Cardiac septum (tissue), 1 donor: Measurements from ENCODE around the gene ATP6V0A4. TPM values are rescaled to one million over a fixed set of nuclear protein-coding genes. Genes with fewer than 3 reads are reported as not detected.
"Not testable (repeated sequence)": the region's sequence is repeated elsewhere in the genome, so short reads cannot be mapped to it uniquely, and the experiment has no call there.

Source experiments
- DNase-seq: peaks from one replicate; pipeline ENCODE4 v3.0.0-alpha.2; 2020; ENCODE audit warnings: low spot score
- intact Hi-C: fragments of 100-400 bp; cut with DNase I; formaldehyde crosslinking; loops from one replicate; pipeline ENCODE4 v1.14.0; 2022
- total RNA-seq: library from RNA; stranded (reverse); fragmentation: NEBNext Ultra II Directional; extraction: Animal tissue kit (Norgen Biotek cat#: 25700); gene quantifications from one replicate; pipeline ENCODE4 v1.2.1, GENCODE V29; 2021
- donor health status: DM: no; HTN: no; CAD: no.

The ATP6V0A4 gene
- total RNA-seq, 1 donor from 2014 or later: not detected

DNA sequence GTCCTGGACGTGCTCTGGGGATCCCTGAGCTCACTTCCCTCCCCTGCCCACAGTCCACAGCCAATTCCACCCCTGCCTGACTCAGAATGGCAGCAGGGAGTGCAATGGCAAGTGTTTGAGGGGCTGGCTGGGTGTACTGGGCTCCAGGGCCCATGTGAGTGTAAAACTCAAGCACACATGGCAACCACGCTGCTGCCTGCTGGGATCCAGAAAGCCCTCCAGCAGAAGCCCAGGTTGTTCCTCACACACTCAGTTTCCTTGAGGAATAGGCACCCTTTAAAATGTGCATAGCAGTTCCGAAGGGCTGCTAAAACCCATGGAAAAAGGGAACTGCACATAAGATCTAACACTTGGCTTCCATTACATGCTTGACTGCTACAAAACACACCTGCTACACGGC lies 11.3 kb upstream of the ATP6V0A4 start:
- intact Hi-C loops: no loop called here
- DNase-seq: no peak

DNA sequence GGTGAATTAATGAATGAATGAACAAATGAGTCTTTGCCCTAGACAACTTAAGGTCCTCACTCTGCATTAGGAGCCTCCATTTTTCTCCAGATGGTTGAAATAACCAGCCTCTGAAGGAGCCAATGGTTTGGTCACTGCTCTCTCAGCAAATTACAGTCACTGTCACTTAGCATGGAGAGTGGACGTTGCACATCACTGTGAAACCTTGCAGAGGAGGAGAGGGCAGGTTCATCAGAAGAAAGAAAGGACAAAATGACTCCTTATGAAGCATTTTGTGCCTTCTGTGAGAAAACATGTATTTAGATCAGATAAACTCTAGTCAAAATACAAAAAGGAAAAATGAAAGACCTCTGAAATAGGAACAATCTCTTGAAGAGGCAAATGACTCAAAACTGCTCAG lies 6.6 kb upstream of the ATP6V0A4 start:
- intact Hi-C loops: no loop called here
- DNase-seq: no peak

DNA sequence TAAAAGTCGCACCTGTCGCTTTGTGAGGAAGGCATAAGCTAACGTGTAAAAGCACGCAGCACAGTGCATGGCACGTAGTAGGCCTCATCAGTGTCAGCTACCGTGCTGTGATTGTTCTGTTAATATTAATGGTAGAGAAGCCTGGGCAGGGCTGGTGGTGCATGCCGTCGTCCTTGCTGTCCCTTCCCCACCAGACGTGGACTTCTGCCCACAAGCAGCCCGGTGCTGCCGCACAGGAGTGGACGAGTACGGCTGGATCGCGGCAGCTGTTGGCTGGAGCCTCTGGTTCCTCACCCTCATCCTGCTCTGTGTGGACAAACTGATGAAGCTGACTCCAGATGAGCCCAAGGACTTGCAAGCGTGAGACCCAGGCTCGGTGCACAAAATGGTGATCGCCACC lies 4.7 kb upstream of the ATP6V0A4 start:
- intact Hi-C loops: no loop called here
- no peak for DNase-seq

DNA sequence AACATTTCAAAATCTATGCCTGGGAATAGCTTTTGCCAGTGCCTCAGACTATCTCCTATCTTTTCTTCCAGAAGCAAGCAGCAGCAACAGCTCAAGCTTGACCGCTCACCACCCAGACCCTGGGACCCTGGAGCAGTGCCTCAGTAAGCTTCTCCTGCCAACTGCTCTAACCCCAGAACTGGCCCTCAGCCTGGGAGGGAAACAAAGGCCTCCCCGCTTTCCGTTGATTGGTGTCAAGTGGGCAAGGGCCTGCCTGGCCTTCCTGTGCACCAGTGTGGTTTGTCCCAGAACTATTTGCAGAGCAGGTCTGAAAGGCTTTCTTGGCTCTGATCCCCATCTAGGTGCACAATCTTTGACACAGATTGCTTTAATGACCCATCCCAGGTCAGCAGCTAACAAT lies 3.3 kb upstream of the ATP6V0A4 start:
- intact Hi-C loops: no loop called here
- DNase-seq: no peak

DNA sequence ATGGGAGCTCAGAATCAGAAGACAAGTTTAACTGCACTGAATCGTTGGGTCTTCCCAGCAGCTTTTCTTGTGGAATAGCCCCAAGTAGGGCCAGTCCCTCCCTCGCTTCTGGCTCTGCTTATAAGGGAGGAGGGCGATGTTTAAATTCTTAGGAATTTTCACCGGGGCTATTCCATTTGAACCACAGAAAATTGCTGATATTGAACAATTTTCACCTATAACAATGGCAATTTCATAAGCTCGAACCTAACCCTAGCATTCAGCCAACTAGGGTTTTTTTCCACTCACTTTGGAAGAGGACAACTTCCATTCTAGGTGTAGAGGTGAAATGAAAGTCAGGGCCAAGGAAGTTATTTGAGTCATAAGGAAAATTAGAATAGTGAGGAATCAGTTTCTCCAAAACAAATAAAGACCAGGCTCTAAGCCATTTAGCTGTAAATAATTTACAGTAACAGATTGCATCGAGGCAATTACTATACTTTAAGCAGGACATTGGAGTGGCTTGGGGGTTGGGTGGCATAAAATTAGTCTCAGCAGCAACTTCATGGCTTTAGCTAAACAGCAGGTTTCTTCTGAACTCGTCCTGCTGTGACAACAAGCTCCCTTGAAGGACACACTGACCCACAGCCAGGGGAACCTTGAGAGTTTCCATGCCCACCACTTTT lies 1.5 kb upstream of the ATP6V0A4 start:
- no peak for DNase-seq
- intact Hi-C loops: no loop called here

DNA sequence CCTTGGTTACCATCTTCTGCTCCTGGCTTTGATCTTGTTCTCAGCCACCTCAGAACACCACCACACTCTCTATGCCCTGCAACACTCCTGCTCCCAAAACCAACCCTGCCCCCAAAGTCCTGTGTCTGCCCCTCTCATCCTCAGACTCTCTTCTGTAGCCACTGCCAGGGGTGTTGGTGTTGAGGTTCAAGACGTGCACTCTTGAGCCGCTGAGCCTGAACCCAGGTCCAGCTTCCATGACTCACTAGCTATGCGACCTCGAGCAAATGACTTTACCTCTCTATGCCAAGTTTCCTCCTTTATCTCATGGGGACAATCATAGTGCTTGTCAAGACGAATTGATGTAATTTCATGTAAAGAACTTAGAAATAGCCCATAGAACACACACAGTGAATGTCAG lies 840 bp upstream of the ATP6V0A4 start:
- DNase-seq: no peak
- intact Hi-C loops: no loop called here

DNA sequence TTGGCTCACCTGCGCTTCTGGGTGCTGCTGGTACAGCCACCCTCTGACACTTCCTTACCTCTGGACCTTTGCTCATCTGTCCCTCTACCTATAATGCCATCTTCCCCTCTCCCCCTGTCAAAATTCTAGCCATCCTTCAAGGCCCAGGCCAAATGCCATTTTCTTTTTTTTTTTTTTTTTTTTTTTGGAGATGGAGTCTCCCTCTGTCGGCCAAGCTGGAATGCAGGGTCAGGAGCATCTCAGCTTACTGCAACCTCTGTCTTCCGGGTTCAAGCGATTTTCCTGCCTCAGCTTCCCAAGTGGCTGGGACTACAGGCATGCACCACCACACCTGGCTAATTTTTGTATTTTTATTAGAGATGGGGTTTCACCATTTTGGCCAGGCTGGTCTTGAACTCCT lies 950 bp downstream of the ATP6V0A4 start:
- intact Hi-C loops, DNase-seq: not testable (repeated sequence)

DNA sequence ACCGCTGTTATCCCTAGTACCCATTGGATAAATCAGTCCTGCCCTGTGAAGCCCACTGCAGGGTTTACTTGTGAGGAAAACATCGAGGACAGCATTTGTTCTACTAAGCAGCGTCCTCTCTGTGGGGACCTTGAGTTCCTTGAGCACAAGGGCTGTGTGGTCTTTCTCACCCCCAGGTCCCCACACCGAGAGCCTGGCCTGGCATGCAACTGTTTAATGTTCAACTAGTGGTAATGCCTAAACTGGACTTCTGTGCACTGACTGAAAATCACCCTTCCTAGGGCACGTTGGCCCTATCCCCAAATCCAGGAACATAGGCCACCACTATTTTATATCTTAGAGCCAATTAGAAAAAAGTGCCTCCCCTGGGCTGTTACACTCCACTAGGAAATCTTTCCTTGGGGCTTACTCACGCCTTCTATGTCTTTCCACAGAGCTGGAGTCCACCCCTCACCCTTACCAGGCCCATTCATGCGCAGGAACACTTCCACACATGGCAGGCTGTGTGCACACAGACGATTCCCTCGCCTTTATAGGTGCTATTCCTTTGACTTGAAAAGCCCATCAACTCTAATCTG lies 1.9 kb downstream of the ATP6V0A4 start:
- intact Hi-C loops: no loop called here
- no peak for DNase-seq

DNA sequence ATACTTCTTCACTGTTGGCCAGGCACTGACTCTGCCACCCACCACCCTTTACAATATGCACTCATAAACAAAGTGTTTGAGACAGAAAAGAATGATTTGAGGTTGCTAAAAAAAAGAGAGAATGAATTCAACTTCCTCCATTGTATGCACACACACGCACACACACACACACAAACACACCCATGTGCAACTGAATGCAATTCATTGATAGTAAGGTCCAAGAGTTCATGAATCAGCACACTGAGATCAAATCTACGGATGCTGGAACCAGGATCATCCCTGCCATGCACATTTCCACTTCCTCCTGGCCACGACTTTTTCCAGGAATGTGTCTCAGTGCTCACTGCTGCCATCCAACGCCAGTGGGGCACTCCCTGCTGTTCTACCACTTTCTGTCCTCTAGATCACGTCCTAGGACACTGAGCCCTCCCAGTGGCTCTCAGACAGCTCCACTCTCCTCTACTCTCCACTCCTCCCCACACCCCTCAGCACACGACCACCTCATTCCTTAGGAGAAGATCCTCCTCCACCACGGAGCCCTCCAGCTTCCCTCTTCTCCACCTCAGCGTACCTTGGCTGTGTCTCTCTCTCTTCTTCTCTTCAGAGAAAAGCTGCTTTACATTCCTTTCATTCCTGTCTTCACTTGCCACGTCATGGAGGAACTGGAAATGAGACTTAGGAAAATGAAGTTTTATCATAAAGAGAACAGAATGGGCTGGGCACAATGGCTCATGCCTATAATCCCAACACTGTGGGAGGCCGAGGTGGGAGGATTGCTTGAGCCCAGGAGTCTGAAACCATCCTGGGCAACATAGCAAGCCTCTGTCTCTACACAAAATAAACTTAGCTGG lies 12.2 kb downstream of the ATP6V0A4 start:
- no peak for DNase-seq
- intact Hi-C loops: no loop called here

DNA sequence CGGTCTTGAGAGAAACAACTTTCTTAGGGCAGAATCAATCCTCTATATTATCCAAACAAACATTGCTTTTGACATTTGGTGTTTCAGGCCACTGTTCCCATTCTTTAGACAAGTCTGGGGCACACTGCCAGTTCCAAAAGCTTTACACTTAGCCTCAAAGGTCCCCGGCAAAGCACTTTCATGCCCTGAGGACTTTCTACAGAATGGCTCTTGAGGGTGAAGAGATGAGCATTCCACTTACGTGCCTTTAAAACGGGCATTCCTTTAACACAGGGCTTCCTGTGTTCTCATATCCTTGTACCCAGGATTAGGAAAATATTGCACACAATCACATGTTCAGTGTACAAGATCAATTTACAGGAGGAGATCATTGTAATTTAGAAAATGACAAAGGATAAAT lies 13.3 kb downstream of the ATP6V0A4 start:
- intact Hi-C loops: no loop called here
- DNase-seq: no peak

DNA sequence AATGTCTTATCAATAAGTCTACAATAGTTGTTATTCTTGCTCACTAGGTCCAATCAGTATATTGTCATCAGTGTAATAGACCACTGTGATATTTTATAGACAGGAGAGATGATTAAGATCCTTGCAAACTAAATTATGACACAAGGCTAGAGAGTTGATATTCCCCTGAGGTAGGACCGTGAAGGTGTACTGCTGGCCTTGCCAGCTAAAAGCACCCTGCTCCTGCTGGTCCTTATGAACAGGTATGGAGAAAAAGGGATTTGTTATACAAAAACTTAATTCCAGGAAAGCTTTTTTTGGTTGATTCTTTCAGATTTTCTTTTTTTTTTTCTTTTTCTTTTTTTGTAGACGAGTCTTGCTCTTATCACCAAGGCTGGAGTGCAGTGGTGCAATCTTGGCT lies 17.0 kb downstream of the ATP6V0A4 start:
- intact Hi-C loops: no loop called here
- no peak for DNase-seq

DNA sequence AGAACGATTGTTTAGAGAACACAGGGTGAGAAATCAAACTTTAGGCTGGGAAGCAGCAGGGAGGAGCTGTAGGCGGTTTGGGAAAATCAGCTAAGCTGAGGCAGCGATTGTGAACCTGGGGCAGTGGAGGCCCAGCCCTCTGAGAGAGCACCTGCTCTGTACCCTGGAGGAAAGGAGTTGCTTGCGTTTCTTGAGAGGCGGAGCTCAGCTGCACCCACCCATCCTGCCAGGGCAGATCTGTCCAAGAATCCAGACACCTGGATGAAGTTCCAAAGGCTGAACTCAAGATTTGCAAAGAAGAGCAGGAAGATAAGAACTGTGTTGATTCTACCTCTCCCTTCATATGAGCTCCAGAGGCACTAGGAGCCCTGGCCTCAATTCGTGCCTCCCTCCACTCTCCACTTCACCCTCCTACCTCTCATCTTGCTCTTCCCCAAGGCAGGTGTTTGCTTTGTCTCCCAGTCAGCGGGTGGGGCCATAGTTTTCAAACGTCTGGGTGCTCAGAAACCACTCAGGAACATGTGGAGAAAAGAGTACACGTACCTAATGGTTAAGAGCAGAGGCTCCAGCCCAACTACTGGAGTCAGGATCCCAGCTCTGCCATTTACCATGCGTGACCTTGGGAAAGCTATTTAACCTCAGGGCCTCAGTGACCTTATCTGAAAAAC lies 21.7 kb downstream of the ATP6V0A4 start:
- intact Hi-C loops: no loop called here
- DNase-seq: no peak

DNA sequence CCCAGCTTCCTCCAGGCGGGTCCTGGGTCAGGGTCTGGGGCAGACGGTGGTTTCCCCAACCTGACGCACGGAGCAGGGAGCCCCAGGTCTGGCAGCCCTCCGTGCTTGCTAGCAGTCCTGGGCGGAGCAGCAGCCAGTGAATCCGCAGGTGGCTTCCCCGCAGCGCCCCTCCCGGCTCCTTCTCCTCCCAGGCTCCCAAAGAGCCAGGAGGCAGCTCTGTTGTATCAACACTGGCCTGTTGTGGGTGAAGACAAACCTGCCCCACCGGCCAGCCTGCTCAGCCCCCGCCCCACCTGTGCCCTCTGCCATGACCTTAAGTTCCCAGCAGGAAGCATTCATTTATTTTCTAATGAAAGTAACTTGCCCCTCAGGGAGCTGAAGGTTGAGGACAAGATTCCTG lies 24.2 kb downstream of the ATP6V0A4 start:
- DNase-seq: no peak
- intact Hi-C loops: no loop called here

DNA sequence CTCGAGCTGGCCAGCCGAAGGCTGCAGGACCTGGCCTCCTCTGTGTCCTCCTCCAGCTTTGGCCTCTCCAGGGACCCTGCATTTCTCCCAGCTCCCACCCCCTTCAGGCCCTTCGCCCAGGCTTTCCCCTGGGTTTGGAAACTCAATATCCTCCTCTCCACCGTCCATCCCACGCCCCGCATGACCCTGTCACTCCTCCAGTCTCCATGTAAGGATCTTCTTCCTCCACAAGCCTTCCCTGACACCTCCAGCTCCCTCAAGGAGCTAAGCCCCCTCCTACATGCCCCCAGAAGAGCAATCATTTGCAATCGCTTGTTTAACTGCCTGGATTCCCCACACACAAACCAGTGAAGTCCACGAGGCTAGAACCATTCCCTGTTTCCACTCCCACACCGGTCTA lies 24.8 kb downstream of the ATP6V0A4 start:
- intact Hi-C loops: no loop called here
- DNase-seq: no peak

DNA sequence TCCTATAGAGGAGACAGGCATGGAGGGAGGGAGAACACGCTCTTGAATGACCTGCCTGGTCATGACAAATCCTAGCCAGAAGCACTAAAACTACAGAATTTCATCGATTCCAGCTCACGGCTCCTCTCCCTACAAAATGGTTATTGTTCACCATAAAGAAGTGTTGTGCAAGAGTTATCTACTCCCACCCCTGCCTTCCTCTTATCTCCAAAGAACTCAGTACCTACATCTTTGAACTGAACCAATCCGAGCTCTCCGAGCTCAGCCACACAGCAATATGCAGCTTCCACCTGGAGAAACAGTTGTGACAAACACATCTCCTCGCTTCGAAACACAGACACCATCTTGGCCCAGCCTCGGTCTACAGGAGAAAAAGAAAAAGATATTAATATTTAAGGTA lies 27.1 kb downstream of the ATP6V0A4 start:
- intact Hi-C loops: no loop called here
- DNase-seq: no peak

DNA sequence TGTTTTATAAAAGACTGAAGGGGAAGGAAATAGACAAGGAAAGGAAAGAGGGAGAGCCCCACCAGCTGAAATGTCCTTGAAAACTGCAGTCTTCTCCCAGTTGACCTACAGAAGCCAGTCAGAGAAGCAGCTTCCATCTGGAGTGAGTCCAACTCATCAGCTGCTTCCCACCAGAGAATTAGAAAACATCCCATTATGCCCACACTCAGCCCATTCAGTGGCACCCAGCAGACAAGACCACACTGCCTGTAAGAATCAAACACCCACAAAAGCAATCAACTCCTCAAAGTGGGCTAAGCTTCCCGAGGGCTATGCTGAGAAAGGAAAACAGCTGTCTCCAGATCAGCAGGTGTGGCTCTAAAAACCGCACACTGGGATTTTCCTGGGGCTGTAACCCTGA lies 29.8 kb downstream of the ATP6V0A4 start:
- no peak for DNase-seq

DNA sequence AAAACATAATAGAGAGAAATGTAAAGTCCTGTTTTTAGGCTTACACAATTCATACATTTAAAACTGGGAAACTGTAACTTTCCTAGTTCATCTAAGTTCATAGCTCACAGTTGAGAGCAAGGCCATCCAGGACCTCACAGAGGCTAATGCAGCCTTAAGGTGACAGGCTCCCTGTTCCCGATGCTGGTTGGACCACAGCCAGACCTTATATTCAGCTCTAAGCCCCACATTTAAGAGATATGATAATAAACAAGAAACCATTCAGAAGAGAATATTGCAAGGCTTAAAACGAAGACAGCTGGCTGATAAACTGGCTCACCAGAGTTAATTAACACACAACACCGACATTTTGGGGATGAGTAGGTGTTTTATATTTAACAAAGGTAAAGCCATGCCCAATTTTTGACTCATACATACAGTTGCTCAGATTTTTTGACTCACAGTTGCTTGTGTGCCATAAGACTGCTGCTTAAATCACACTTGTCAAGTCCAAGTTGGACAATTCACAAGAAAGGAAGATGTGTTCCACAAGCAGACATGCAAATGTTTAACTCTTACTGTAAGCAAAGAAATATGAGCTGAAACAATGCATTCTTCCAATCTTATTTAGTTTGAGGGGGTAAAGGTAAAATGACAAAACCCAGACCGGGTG lies 41.3 kb downstream of the ATP6V0A4 start:
- no peak for DNase-seq
- intact Hi-C loops: no loop called here

More for the DNA sequence above, 29.8 kb downstream of the ATP6V0A4 start:
- intact Hi-C loops: no loop called here

DNA sequence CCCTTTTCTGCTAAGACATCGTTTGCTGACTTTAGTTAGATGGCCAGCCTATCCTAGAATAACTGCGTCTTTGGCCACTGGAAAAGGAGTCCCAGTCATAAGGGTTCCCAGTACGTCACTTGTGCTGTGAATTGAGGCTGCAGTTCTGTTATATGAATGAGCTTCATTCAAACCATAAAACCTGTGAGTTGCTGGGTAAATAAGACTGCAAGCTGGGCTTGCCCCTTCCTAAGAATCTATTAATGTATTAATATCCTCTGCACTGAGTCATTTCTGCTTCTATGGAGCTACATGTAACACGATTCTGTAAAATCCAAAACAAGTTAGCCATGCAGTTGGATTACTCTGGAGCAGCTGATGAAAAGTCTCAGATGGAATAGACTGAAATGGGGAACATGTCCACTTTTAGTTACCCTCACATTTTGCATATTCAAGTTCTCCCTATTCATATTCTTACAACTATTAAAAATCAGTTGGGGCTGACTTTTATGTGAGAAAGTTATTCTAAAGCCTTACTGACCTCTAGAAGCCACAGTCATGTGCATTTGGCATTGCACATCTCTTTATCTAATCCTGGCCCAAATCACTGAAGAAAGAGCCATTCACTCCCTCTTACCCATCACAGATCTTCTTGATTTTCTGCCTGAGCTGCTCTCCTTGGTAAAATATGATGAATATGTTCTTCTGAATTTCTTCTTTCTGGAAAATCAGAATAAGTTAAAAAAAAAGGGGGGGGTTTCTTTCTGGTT lies 42.0 kb downstream of the ATP6V0A4 start:
- DNase-seq: no peak
- intact Hi-C loops: no loop called here

DNA sequence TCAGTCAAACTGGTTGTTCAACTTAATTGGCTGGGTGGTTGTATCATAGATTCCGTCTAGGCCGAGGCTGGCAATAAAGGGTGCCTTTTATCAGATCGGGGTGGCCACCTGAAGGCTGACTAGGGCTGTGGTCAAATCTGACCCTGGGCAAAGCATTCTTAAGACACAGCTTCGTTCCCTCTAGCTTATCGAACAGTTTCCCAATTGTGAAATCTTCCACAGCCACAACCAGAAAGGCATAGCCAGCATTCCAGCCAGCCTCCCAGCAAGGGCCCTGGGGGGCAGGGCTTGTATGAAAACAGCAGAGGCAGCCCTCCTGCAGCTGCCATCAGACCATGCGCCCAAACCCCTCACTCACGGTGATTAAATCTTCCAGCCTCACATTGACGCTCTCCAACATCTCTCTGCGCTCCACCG lies 42.7 kb downstream of the ATP6V0A4 start:
- intact Hi-C loops: no loop called here

More for the DNA sequence above, 42.7 kb downstream of the ATP6V0A4 start:
- no peak for DNase-seq
